GM21515 (cell line): ENCODE data around the gene MATN1.
A peak's percentile ranks its signal among the peaks of the same experiment; 100 is the strongest.

Experiments
- ATAC-seq: cut with Tn5 transposase; IDR thresholded peaks from one replicate; pipeline ENCODE4 v1.9.1; 2021; ENCODE audit not compliant: unreplicated experiment

MATN1 gene

DNA sequence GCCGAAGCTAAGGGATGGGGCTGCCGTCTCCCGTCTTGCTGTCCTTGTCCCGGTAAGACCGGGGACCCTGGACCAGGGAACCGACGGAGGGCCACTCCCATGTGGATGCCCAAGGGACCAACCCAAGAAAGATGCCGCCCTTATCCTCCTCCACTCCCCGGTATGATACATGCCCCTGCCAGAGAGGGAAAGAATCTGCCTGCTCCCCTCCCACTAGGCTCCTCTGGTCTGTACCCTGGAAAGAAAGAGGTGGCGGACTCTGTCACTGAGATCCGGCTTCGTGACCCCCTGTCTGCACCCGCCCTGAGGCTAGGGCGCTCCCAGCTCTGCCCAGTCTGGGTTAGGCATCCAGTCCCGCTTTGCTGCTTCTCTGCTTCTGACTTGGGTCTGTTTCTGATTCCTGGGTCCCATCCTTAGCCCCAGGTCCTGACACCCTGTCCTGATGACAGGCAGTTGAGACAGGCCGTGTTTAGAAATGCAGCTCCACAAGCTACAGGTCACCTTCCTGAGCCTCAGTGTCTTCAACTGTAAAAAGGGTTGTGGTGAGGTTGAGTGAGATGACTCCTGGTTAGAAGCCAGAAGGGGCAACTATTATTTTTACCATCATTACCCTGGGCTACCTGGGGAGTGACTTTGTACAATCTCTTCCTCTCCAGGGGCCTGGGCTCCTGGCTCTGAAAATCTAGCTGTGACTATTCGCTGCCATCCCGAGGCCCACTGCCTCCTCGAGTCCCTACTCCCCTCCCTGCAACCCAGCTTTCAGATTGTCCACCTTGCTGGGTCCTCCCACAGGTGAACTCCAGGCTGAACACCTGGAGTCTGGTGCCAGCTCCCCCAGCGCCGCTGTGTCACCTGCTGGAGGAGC is 3.7 kb downstream of the MATN1 start:
- ATAC-seq = no peak

DNA sequence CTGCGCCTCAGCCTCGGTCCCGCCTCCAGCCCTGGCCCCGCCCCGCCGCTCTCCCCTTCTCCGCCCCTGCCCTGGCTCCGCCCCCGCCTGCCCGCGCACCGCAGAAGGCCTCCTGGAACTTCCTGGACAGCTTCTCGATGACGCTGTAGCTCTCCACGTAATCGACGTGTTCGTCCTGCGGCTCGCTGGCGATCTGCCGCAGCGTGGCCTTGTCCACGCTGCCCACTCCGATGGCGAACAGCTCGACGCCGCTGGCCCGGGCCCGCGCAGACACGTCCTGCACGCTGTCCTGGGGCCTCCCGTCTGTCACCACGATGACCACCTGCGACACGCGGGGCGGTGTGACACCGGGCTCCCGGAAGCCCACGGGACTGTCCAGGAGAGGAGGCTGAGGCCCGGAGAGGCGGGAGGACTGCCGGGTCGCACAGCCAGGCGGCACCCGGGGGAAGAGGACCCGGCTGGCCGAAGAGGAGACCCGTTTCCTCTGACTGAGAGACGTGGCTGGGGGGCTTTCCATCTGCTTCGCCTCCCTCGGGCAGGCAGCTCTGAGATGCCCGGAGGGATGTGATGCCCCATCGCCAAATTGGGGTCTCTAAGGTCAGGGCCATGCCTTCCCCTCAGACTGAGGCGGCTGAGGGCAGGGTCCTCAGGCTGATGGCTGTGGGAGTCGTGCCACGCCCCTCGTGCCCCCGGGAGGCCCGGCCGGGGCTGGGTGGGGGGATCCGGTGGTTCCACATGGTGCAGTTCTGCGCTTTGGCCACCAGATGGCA is 4.6 kb downstream of the MATN1 start:
- ATAC-seq = peak; percentile 50

DNA sequence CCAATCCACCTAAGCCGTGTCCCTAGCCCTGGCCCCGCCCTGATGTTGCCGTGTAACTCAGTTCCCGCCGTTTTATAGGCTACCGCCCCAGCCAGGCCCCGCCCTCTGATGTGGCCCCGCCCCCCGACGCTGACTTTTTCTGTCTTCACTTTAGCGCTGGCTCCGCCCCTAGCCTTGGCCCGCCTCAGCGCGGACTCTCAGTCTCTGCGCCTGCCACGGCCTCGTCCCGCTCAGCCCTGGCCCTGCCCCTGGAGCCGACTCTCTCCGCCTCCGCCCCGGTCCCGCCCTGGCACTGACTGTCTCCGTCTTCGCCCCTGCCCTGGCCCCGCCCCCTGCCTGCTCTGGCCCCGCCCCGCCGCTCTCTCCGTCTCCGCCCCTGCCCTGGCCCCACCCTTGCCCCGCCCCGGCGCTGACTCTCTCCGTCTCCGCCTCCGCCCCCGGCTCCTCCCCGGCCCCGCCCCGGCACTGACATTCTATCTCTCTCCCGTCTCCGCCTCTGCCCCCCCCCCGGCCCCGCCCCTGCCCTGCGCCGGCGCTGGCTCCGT is 5.2 kb downstream of the MATN1 start:
- peak; percentile 78 for ATAC-seq

DNA sequence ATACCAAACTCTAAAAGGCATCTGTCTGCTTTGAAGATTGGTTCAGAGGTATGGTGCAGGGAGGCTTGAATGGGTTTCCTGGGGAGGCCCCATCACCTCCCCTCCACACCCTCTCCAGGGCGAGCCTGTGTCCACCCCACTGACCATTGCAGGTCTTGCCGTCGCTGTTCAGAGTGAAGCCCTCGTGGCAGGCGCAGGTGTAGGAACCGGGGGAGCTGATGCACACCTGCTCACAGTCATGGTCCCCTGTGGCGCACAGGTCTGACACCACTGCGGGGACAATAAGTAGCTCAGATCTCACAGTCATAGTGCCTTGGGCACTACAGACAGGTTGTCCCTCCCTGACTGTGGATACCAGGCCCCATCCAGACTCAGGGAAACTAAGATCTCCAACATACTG is 6.7 kb downstream of the MATN1 start:
- no peak for ATAC-seq

DNA sequence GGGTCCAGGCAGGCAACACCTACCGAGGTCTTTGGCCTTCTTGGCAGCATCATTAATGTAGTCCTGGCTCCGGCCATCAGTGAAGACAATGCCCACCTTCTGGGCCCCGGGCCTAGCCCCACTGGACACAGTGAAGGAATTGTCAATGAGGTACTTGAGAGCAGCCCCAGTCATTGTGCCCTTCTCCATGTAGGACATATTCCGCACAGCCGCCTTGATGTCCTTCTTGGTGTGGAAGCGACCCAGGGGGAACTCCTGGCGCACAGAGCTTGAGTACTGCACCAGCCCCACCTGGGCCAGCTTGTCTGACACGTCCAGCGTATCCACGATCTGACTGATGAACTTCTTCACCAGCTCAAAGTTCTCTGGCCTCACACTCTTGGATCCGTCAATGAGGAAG is 7.5 kb downstream of the MATN1 start:
- no peak for ATAC-seq

DNA sequence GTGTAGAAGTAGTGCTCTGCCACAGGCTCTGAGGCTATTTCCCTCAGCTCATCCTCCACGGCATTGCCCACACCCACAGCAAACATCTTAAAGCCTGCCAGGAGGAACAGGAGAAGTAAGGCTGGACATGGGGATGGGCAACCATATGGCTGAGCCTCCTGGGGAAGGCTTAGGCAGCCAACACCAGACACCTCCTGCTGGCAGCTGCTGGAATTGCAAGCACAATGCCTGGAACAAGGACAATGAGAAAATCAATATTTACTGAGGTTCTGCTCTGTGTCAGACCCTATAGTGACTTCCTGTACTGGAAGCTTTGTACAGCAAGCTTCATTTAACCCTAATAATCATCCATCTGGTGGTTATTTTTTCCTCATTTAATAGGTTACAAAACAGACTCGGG is 8.2 kb downstream of the MATN1 start:
- no peak for ATAC-seq

DNA sequence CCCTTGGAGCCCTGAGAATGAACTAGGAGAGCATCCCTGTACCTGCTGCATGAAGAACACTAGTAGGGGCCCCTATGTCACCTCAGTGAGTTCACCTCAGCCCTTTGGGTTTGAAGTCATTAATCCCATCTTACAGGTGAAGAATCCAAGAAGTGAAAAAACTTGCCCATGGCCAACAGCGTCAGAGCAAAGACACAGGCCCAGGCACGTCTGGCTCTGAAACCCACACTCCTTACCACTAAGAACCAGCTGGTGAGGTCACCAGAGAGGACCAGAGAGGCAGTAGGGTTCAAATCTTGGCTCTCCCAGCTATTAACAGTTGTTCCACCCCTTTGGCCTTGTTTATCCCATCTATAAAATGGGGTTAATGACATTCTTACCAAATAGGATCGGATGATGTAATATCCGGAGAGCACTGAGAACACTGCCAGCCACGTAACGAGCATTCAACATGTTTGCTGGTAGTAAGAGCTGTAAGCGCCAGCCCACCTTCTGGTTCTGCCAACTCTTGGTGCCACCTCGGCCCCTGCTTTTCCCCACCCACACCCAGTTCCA is 8.8 kb downstream of the MATN1 start:
- no peak for ATAC-seq

DNA sequence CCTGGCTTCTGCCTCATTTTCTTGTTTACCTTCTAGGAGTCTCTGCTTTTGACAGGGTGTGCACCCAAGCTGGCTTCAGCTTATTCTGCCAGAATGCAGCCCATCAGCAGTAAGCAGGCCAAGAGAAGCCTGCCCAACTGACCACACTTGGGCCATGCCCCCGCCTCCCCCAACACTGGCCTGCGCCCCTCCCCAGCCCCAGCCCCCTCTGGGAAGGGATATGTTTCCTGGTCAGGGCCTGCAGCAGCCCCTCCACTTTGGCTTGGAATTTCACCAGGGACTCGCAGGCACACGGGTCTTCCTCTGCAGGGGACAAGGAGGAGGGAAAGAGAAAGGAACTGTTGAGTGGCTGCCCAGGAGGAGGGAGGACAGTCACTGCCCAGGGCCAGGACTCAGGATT is 9.4 kb downstream of the MATN1 start:
- ATAC-seq = no peak

DNA sequence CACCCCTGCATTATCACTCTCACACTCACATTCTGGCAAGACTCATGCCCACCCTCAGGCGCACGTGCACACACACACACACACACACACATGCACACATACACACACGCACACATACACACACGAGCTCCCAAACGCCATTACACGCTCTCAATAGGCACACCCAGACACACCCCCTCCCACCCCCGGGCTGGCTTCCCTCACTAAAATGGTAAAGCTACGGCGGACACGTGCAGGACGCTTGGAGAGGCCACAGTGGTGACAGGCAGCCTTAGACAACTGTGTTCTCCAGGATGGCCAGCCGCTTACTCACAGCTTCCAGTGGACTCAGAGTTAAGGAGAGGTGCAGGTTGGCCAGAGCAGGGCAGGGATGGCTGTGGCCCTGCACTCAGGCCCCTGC is 10.1 kb downstream of the MATN1 start:
- no peak for ATAC-seq

DNA sequence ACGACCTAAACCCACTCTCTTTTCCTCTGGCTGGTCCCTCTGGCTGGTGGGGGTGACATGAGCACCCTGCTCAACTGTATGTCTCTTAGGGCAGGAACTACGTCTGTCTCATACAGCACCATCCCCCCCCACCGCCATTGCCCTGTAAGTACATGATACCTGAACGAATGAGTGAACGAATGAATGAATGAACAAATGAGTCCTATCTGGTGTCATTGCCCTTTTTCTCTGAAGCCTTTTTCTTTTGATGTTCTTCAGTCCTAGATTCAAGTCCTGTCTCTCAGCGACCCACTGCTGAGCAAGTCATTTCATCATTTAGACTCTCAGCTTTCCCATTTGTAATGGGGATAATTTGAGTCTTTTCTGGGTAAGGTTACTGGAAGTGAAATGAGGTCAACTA is 10.8 kb downstream of the MATN1 start:
- ATAC-seq = no peak

DNA sequence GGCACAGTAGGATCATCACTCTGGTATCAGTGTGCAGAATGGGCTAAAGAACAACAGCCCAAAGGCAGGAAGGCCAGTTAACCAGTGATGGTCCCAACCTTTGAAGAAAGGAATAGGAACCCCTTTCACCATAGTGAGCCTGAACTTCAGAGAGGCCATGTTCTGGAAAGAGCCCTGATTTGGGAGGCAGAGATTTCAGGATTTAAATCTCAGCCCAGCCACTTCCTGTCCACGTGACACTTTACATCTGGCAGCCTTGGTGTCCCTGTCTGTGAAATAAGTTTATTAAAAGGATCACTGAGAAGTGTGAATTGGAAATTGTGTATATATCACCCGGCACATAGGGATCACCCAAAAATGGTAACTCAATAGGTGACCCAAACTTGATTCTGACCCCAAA is 13.0 kb downstream of the MATN1 start:
- ATAC-seq = no peak

DNA sequence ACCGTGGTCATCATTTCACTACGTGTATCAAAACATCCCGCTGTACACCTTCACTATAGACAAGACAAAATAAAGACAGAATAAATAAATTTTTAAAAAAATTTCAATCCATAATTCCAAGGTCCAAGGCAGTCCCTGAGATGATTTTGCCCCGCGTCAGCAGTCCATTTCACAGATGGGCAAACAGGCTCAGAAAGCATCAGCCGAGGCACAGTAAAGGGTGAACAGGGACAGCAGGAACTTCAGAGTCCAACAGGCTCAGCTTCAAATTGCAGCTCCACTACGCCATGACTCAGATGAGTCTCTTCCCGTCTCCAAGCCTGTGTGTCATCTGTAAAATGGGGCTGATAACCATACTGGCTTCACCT is 15.0 kb downstream of the MATN1 start:
- no peak for ATAC-seq

DNA sequence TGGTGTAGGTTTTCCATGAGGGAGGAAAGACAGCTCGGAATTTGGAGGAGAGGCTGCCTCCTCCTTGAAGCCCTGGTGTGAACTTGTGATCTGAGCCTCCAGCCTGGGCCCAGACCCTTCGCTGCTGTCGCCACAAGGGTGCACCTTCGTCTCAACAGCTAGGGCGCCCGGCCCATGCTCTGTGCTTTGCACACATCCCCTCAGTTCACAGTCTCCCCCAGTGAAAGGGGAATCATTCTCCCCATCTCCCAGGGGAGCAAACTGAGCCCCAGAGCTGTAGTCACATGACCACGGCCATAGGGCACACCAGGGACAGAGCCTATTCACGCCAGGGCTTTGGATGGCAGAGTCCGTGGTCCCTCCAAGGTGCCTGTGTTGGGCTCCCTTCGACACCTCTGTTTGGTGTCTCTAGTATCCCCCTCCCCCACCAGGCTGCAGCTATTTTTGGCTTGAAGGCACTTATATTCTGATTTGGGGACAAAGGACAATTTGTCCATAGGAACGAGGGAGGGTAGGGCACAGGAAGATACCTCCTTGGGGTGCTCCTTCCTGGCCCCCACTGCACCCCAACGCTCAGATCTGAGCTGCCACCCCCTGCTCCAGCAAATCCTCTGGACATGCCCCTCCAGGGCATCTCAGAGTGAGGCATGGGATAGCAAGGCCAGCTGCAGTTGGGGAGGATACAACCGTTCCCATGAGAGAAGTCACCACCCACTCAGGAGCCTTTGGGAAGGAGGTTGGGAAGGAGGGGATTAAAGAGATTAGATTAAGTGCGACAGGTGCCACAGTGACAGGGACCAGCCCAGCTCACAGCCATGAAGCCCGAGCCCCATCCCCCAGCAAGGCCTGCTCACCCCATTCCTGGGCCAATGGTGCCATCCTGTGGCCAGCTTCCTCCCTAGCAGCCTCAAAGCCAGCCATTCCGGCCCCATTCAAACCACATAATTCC is 15.7 kb downstream of the MATN1 start:
- ATAC-seq = no peak

DNA sequence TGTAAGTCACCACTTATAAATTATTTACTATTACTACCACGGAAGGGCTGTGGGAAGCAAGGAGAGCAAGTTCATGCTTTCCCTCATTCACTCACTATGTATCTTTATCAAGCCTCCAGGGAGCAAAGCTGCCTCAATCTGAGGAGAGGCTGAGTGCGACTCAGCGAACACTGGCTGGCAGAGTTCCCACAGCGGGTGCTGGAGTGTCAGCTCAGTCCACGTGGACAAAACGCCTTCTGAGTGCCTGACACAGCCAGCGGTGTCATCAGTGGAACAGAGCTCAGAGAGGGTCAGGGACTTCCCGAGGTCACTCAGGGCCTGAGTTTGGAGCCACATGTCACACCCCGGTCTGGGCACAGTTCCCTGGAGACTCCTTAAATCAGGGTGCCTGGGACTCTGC is 16.9 kb downstream of the MATN1 start:
- no peak for ATAC-seq

DNA sequence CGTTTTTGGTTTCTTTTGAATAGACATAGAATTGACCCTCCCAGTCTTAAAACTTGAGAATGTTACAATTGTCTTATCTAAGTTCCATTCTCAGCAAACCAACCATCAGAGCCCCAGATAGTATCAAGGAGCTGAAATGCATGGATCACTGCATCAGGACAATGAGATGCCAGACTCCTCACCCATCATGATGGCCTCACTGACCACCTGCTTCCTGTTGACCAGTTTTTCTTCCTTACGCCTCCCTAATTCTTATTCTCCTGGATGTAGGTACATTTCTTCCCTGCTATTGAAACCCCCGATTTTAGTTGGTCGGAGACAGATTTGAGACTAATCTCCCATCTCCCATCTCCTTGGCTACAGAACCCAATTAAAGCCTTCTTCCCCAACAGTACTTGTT is 17.7 kb downstream of the MATN1 start:
- ATAC-seq = no peak

DNA sequence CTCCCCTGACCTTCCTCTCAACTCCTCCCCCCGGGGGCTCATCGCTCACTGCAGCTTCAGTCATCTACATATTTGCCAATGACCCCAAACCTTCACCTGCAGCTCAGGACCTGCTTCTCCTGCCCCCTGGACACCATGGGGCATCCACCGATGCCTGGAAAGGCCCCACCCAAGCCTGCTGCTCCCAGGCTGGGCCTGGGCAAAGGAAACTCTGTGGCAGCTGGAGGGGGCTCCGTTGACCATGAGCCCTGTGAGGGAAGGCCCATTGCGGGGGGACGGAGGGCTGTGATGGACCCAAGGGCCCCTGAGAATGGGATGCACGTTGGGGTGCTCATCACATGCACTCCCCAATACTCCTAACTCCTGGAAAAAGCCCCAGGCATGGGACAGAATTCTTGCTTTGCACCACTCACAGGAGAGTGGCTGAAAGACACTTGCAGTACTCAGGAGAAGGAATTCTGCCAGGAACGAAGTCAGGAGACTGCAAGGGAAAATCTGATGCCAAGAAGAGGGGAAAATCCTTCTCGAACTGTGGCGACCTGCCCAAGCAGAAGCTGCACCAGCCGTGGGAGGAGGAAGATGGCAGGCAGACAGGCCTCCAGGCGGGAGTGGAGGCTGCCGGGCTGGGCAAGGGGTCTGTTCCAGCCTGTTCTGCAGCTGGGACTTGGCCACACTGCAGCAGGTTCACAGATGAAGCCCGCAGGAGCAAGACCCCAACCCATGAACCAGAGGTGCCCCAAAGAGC is 18.4 kb downstream of the MATN1 start:
- ATAC-seq = no peak

DNA sequence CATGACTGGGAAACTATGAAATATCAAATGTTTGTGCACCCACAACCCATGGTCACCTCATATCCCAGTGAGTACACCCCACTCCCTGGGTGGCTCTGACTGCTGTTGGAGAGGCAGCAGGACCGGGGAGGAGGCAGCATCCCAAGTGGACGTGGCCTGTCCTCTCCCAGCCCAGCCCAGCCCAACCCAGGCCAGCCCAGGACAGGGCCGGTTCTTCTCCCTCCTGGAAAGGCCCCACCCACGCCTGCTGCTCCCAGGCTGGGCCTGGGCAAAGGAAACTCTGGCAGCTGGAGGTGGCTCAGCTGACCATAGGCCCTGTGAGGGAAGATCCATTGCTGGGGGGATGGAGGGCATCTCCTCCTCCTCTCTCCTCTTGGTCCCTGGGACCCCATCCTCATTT is 19.1 kb downstream of the MATN1 start:
- ATAC-seq = no peak

DNA sequence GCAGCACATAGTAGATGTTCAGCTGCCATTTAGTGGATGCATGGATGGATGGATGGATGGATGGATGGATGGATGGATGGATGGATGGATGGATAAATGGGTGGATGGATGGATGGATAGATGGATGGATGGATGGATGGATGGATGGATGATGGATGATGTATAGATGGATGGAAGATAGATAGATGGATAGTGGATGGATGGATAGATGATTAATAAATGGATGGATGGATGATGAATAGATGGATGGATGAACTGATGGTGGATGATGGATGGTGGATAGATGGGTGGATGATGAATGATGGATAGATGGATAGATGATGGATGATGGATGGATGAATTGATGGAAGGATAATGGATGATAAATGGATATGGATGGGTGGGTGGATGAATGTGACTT is 20.6 kb downstream of the MATN1 start:
- ATAC-seq = no peak

DNA sequence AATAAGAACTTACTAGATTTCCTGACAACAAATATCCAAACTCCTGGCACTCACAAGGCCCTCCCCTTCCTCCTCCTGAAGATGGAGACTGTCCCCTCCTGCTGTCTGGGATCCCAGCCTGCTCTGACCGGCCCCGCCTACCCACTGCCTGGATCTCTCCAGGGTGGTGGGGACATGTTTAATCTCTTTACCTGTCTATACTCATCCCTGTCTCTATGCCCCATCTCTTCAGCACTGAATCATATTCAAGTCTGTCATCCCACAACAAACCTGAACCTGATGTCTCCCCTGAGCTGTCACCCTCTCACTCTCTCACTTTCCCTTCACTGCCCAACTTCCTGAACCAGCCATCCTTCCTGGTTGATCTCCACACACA is 22.1 kb downstream of the MATN1 start:
- no peak for ATAC-seq
